A549 (cell line): ENCODE data around the gene ZNF860. TPM values are rescaled to one million over a fixed set of nuclear protein-coding genes. Genes with fewer than 3 reads are reported as not detected.

ENCODE experiments used
- ATAC-seq, 2 experiments: fragments of 200-7000 bp in 1 of 2; fragments of >200 bp in 1 of 2; cut with Nextera tagmentation in 1 of 2; cut with Tn5 transposase in 1 of 2; 3 replicates each; pipeline versions ENCODE4 v1.8.0 to v1.9.1; 2018 to 2020; ENCODE audit warnings: mild to moderate bottlenecking in 1 of 2, moderate library complexity in 1 of 2
- CTCF ChIA-PET: fragments of 300-600 bp; sonication (Branson Sonifier 250); formaldehyde crosslinking; extraction: SDS; loops from one replicate; lab custom pipeline; 2021; ENCODE audit warnings: antibody characterized with exemption, inconsistent platforms; lab: Yijun Ruan, JAX
- POLR2A ChIA-PET: fragments of 350-600 bp; formaldehyde crosslinking; extraction: SDS; loops from one replicate; lab custom pipeline; 2021; ENCODE audit warnings: antibody characterized with exemption, inconsistent platforms; lab: Yijun Ruan, JAX
- DNase-seq, 2 experiments: peaks; one replicate each; pipeline versions ENCODE4 v3.0.0 to v3.0.0-alpha.2; 2011 to 2016; ENCODE audit warnings: low read depth in 1 of 2, low spot score in 1 of 2
- FAIRE-seq: peaks from 2 replicates; lab custom pipeline; 2011; peaks lifted over from hg19 to GRCh38; lab: Jason Lieb, UNC
- H3K27ac ChIP-seq, 2 experiments: fragments of >200 bp; sonication (Bioruptor Twin); formaldehyde crosslinking; 3 replicates each; pipeline ENCODE4 v1.5.1; 2016 to 2017
- H3K4me1 ChIP-seq: fragments of >200 bp; sonication (Bioruptor Twin); formaldehyde crosslinking; 3 replicates; pipeline ENCODE4 v1.6.1; 2016
- H3K4me2 ChIP-seq: fragments of >200 bp; sonication (Bioruptor Twin); formaldehyde crosslinking; 3 replicates; pipeline ENCODE4 v1.6.1; 2016
- H3K4me3 ChIP-seq: fragments of >200 bp; sonication (Bioruptor Twin); formaldehyde crosslinking; 3 replicates; pipeline ENCODE4 v1.5.1; 2016
- H3K9me3 ChIP-seq: fragments of >200 bp; sonication (Bioruptor Twin); formaldehyde crosslinking; 3 replicates; pipeline ENCODE4 v1.6.1; 2016
- BHLHE40 ChIP-seq: IDR thresholded peaks from 2 replicates; pipeline ENCODE4 v1.6.1; 2012; ENCODE audit warnings: low read depth, low read length, inconsistent platforms
- CBX2 ChIP-seq: fragments of 200-600 bp; sonication (generic); IDR thresholded peaks from 2 replicates; pipeline ENCODE4 v1.6.1; 2016; ENCODE audit warnings: low read depth, mild to moderate bottlenecking, borderline replicate concordance
- CBX8 ChIP-seq: fragments of 200-600 bp; sonication (generic); IDR thresholded peaks from 2 replicates; pipeline ENCODE4 v1.6.1; 2016
- CEBPB ChIP-seq, 2 experiments: fragments of >200 bp in 1 of 2; sonication (Bioruptor Twin) in 1 of 2; formaldehyde crosslinking in 1 of 2; IDR thresholded peaks; 2 replicates each; pipeline ENCODE4 v1.6.1; 2012 to 2016
- CHD2 ChIP-seq: fragments of 150-350 bp; IDR thresholded peaks from 2 replicates; pipeline ENCODE4 v1.6.1; 2014; ENCODE audit warnings: low read length; ENCODE audit not compliant: partially characterized antibody
- CHD4 ChIP-seq: fragments of 200-600 bp; sonication (generic); IDR thresholded peaks from 2 replicates; pipeline ENCODE4 v1.6.1; 2016; ENCODE audit warnings: antibody characterized with exemption, mild to moderate bottlenecking, borderline replicate concordance
- EP300 ChIP-seq, 2 experiments: fragments of >200 bp; sonication (Bioruptor Twin); formaldehyde crosslinking; IDR thresholded peaks; 2 replicates in 1 of 2; 3 replicates in 1 of 2; pipeline ENCODE4 v1.6.1; 2016 to 2017
- ESRRA ChIP-seq: fragments of 150-350 bp; IDR thresholded peaks from 2 replicates; pipeline ENCODE4 v1.6.1; 2014; ENCODE audit warnings: mild to moderate bottlenecking, low read length, borderline replicate concordance
- FOXS1 ChIP-seq: fragments of 250-450 bp; sonication (Bioruptor Pico); IDR thresholded peaks from 2 replicates; pipeline ENCODE4 v1.5.0; 2020; ENCODE audit warnings: mild to moderate bottlenecking, moderate library complexity
- HOXA7 ChIP-seq: fragments of 250-450 bp; sonication (Bioruptor Pico); IDR thresholded peaks from 2 replicates; pipeline ENCODE4 v1.5.0; 2020; ENCODE audit warnings: mild to moderate bottlenecking, moderate library complexity
- JUNB ChIP-seq: fragments of >200 bp; sonication (Bioruptor Twin); formaldehyde crosslinking; IDR thresholded peaks from 2 replicates; pipeline ENCODE4 v1.6.1; 2016
- KDM5A ChIP-seq: fragments of 200-600 bp; sonication (generic); IDR thresholded peaks from 2 replicates; pipeline ENCODE4 v1.6.1; 2016; ENCODE audit warnings: antibody characterized with exemption, mild to moderate bottlenecking
- MYC ChIP-seq: IDR thresholded peaks from 2 replicates; pipeline ENCODE4 v1.6.1; 2012; ENCODE audit warnings: mild to moderate bottlenecking, inconsistent platforms, low read length, improper control_type of control experiment, borderline replicate concordance
- NFE2L2 ChIP-seq: fragments of 150-350 bp; conservative IDR thresholded peaks from 2 replicates; pipeline ENCODE4 v1.6.1; 2014; ENCODE audit warnings: low read length
- NR3C1 ChIP-seq: fragments of >200 bp; sonication (Bioruptor Twin); formaldehyde crosslinking; IDR thresholded peaks from 3 replicates; pipeline ENCODE4 v1.6.1; 2017
- POLR2A ChIP-seq: IDR thresholded peaks from 2 replicates; pipeline ENCODE4 v1.6.1; 2012; ENCODE audit warnings: mild to moderate bottlenecking, low read length
- RAD21 ChIP-seq, 2 experiments: fragments of >200 bp in 1 of 2; sonication (Bioruptor Twin) in 1 of 2; formaldehyde crosslinking in 1 of 2; IDR thresholded peaks in 1 of 2; conservative IDR thresholded peaks in 1 of 2; 2 replicates in 1 of 2; 3 replicates in 1 of 2; pipeline ENCODE4 v1.6.1; 2012 to 2018; ENCODE audit warnings: inconsistent platforms in 1 of 2
- RARB ChIP-seq: fragments of 250-450 bp; sonication (Bioruptor Pico); IDR thresholded peaks from 2 replicates; pipeline ENCODE4 v1.8.0; 2021; ENCODE audit warnings: mild to moderate bottlenecking, moderate library complexity
- RCOR1 ChIP-seq: fragments of 150-350 bp; IDR thresholded peaks from 2 replicates; pipeline ENCODE4 v1.6.1; 2014; ENCODE audit warnings: antibody characterized with exemption, low read length, low read depth
- RFX5 ChIP-seq: fragments of 450-650 bp; IDR thresholded peaks from 2 replicates; pipeline ENCODE4 v1.7.1; 2014; ENCODE audit warnings: antibody characterized with exemption, mild to moderate bottlenecking, moderate library complexity
- RNF2 ChIP-seq: fragments of 200-600 bp; sonication (generic); IDR thresholded peaks from 2 replicates; pipeline ENCODE4 v1.6.1; 2016; ENCODE audit warnings: low read depth, mild to moderate bottlenecking, antibody characterized with exemption, moderate library complexity, borderline replicate concordance
- SMC3 ChIP-seq: fragments of >200 bp; sonication (Bioruptor Twin); formaldehyde crosslinking; IDR thresholded peaks from 3 replicates; pipeline ENCODE4 v1.6.1; 2018; ENCODE audit warnings: inconsistent platforms
- TFCP2L1 ChIP-seq: fragments of 250-450 bp; sonication (Bioruptor Pico); IDR thresholded peaks from 2 replicates; pipeline ENCODE4 v1.5.0; 2021; ENCODE audit warnings: mild to moderate bottlenecking
- TP53 ChIP-seq: fragments of 250-450 bp; sonication (Bioruptor Pico); IDR thresholded peaks from 2 replicates; pipeline ENCODE4 v1.5.0; 2021; ENCODE audit warnings: mild to moderate bottlenecking, moderate library complexity
- WGBS: methylation state at CpG from one replicate; pipeline ENCODE4 v1.1.6; 2017; ENCODE audit errors: missing lambda C conversion rate; 5-methylcytosine and 5-hydroxymethylcytosine counted together
- polyA plus RNA-seq, 4 experiments: library from polyadenylated mRNA; depleted of rRNA in 3 of 4; stranded (reverse); fragments of >200 nt; fragmentation: RNase III in 1 of 4; extraction: RNeasy Plus Mini Kit Qiagen cat#74134 plus additional on column Dnase treatment in 1 of 4; gene quantifications; 2 replicates in 3 of 4; 3 replicates in 1 of 4; pipeline ENCODE4 v1.2.3, GENCODE V29; 2011 to 2017
- TF ChIP-seq, protein P1 (sequence below): IDR thresholded peaks from 2 replicates; pipeline ENCODE4 v1.6.1; 2012; ENCODE audit warnings: low read depth, borderline replicate concordance
- TF ChIP-seq, protein P2 (sequence below): fragments of 200-600 bp; sonication (generic); IDR thresholded peaks from 2 replicates; pipeline ENCODE4 v1.6.1; 2016; ENCODE audit warnings: antibody characterized with exemption, mild to moderate bottlenecking, moderate library complexity
- TF ChIP-seq, protein P3 (sequence below): IDR thresholded peaks from 2 replicates; pipeline ENCODE4 v1.6.1; 2012

The ZNF860 gene
- polyA plus RNA-seq, 2 of the 4 experiments (the other 2 are of a cell fraction): 1.3 to 2.4 TPM

DNA sequence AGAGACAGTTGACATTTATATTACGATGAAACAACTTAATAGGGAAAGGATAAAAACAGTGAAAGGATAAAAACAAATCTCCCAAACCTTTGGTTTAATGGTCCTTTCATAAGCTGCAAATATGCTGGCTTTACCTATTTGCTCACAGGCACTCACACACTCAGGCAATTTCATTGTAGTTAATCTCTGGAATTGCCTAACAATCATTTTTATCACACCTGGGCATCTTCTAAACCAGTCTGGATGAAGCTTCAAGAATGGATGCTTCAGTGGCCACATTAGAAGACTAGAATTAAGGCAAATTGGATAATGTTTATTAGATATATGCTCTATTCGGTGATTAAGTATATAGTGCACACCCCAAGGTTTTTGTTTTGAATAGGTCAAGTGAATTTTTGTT, 14.0 kb upstream of the ZNF860 start:
- Histone ChIP-seq H3K27ac (peak overlapping the region; percentile 71 to 87), H3K4me1 (peaks cover 57% of the 10 kb centered on the region)
- CTCF ChIA-PET: interaction anchor here (0.7 kb wide), 1 partner anchor 20 kb away, joined by 3 read pairs; no protein-coding TSS in a partner anchor
- TF ChIP-seq CBX8 (no peak), POLR2A (no peak), KDM5A (no peak), RFX5 (no peak), RNF2 (no peak), CHD4 (no peak), SMC3 (no peak), RAD21 (conservative IDR thresholded peaks at IDR 0.05 in 1 of 2, IDR thresholded peaks at IDR 0.05 in 1 of 2) (no peak), CHD2 (no peak), JUNB (no peak), TP53 (CRISPR knock-in tag) (no peak)
- TF ChIP-seq, protein P1, sequence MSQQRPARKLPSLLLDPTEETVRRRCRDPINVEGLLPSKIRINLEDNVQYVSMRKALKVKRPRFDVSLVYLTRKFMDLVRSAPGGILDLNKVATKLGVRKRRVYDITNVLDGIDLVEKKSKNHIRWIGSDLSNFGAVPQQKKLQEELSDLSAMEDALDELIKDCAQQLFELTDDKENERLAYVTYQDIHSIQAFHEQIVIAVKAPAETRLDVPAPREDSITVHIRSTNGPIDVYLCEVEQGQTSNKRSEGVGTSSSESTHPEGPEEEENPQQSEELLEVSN: no peak
- TF ChIP-seq, all 56 proteins: peak for 0
- FAIRE-seq (peak; percentile 7), DNase-seq (no peak), ATAC-seq (no peak)
- Histone ChIP-seq H3K4me3 (no peak overlapping the region), H3K4me2 (peak overlapping the region; percentile 88), H3K9me3 (no peaks in the 10 kb centered on the region)
- POLR2A ChIA-PET: interaction anchor here (1.2 kb wide), 1 partner anchor 14 kb away, joined by 5 read pairs; the partner anchor contains the start of genes OSBPL10 and ZNF860
- WGBS: 87% methylated on average over 2 of the region's 2 CpGs

DNA sequence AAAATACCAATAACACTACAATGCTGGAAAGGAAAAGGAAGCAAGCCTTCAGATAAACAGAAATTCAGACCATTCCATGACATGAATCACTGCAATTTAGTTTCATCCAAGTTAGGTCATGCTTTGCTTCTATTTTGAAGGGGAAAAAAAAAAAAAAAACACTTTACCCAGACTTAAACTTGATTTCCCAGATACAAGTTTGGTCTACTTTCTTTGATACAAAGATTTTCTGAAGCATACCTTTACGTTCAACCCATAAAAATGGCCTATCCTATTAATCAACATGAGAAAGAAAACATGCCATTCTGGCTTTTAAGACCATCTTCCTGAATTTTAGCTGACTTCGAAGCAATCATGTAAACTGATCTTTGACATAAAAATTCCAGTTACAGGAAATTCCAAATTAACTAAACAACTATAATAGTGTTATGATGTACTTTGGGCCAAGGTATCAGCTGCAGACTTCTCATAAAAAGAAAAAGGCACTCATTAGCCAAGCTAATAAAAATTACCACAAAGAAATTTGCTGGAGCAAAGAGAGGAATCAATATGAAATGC, 13.1 kb upstream of the ZNF860 start:
- WGBS: 9% methylated on average over 2 of the region's 2 CpGs
- peak in 1 of 2 experiments; percentile 47 for DNase-seq
- peak in 1 of 2 experiments; percentile 36; a peak in 3 of 6 replicates for ATAC-seq
- ChIA-PET POLR2A (interaction anchor here (1.6 kb wide), 1 partner anchor 13 kb away, joined by 6 read pairs; the partner anchor contains the start of genes OSBPL10 and ZNF860), CTCF (interaction anchor here (0.9 kb wide), 1 partner anchor 186 kb away, joined by 4 read pairs; no protein-coding TSS in a partner anchor)
- no peaks in the 10 kb centered on the region for H3K9me3 ChIP-seq
- peak overlapping the region; percentile 88 for H3K4me2 ChIP-seq
- H3K4me1 ChIP-seq: peaks cover 49% of the 10 kb centered on the region
- no peak for FAIRE-seq
- TF ChIP-seq EP300 (IDR thresholded peaks at IDR 0.05) (no peak), FOXS1 (no peak), CBX2 (no peak), MYC (no peak), NR3C1 (no peak), ESRRA (no peak), CHD4 (no peak), CBX8 (no peak), CEBPB (IDR thresholded peaks at IDR 0.05) (no peak), HOXA7 (no peak), RARB (CRISPR knock-in tag) (no peak), NFE2L2 (no peak), TFCP2L1 (CRISPR knock-in tag) (no peak), BHLHE40 (no peak), RAD21 (conservative IDR thresholded peaks at IDR 0.05 in 1 of 2, IDR thresholded peaks at IDR 0.05 in 1 of 2) (no peak), RCOR1 (no peak), TP53 (CRISPR knock-in tag) (no peak)
- TF ChIP-seq, protein P2, sequence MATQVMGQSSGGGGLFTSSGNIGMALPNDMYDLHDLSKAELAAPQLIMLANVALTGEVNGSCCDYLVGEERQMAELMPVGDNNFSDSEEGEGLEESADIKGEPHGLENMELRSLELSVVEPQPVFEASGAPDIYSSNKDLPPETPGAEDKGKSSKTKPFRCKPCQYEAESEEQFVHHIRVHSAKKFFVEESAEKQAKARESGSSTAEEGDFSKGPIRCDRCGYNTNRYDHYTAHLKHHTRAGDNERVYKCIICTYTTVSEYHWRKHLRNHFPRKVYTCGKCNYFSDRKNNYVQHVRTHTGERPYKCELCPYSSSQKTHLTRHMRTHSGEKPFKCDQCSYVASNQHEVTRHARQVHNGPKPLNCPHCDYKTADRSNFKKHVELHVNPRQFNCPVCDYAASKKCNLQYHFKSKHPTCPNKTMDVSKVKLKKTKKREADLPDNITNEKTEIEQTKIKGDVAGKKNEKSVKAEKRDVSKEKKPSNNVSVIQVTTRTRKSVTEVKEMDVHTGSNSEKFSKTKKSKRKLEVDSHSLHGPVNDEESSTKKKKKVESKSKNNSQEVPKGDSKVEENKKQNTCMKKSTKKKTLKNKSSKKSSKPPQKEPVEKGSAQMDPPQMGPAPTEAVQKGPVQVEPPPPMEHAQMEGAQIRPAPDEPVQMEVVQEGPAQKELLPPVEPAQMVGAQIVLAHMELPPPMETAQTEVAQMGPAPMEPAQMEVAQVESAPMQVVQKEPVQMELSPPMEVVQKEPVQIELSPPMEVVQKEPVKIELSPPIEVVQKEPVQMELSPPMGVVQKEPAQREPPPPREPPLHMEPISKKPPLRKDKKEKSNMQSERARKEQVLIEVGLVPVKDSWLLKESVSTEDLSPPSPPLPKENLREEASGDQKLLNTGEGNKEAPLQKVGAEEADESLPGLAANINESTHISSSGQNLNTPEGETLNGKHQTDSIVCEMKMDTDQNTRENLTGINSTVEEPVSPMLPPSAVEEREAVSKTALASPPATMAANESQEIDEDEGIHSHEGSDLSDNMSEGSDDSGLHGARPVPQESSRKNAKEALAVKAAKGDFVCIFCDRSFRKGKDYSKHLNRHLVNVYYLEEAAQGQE: no peak
- TF ChIP-seq, protein P3, sequence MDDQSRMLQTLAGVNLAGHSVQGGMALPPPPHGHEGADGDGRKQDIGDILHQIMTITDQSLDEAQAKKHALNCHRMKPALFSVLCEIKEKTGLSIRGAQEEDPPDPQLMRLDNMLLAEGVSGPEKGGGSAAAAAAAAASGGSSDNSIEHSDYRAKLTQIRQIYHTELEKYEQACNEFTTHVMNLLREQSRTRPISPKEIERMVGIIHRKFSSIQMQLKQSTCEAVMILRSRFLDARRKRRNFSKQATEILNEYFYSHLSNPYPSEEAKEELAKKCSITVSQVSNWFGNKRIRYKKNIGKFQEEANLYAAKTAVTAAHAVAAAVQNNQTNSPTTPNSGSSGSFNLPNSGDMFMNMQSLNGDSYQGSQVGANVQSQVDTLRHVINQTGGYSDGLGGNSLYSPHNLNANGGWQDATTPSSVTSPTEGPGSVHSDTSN: no peak
- peak overlapping the region; percentile 77 to 87 for H3K27ac ChIP-seq
- H3K4me3 ChIP-seq: peak overlapping the region; percentile 21; the same call in 1 of the 3 replicates
